Measurements from ENCODE around the gene SYNPO2.

Gene SYNPO2

GRCh38 chr4:119103263-119103662, 214.6 kb downstream of the SYNPO2 start:
- DNase-seq (ENCODE audit: low read depth): peak; percentile 98
- TF ChIP-seq, protein P1, sequence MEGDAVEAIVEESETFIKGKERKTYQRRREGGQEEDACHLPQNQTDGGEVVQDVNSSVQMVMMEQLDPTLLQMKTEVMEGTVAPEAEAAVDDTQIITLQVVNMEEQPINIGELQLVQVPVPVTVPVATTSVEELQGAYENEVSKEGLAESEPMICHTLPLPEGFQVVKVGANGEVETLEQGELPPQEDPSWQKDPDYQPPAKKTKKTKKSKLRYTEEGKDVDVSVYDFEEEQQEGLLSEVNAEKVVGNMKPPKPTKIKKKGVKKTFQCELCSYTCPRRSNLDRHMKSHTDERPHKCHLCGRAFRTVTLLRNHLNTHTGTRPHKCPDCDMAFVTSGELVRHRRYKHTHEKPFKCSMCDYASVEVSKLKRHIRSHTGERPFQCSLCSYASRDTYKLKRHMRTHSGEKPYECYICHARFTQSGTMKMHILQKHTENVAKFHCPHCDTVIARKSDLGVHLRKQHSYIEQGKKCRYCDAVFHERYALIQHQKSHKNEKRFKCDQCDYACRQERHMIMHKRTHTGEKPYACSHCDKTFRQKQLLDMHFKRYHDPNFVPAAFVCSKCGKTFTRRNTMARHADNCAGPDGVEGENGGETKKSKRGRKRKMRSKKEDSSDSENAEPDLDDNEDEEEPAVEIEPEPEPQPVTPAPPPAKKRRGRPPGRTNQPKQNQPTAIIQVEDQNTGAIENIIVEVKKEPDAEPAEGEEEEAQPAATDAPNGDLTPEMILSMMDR (IDR thresholded peaks at IDR 0.05; ENCODE audit: control insufficient read depth, insufficient read depth, low read depth, low read length, missing control alignments): no peak
- no peak overlapping the region for H3K4me3 ChIP-seq (ENCODE audit: control insufficient read depth, low read depth, low read length)

DNA sequence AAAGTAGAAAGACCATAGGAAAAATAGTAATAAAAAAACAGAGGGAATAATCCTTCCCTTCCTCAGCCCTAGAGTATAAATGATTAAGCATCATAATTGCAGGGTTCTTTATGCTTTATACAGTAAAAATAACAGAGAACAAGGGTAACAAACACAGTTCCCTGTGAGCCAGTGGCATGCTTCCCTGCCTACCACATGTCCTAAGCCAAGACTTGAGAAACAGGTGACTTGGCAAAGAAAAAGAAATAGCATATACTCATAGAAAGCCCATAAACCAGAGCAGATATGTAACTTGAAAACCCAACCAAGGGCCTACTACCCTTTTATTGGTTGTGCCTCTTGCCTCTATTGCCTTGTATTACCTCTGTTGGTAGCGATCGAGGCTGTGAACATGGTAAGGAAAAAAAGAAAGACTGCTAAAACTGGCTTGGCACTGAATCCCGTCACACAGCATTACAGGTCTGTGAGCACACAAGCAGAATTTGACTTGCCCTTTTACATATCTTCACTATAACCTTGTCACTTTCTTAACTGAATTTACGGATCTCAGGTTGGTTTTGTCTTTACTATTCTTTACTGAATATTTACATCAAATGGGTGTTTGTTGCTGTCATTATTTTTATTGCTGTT, 216.1 kb downstream of the SYNPO2 start:
- H3K4me3 ChIP-seq (ENCODE audit: control insufficient read depth, low read depth, low read length): no peak overlapping the region
- TF ChIP-seq, protein P1 (IDR thresholded peaks at IDR 0.05; ENCODE audit: control insufficient read depth, insufficient read depth, low read depth, low read length, missing control alignments): no peak
- no peak for DNase-seq (ENCODE audit: low read depth)

- TF ChIP-seq, protein P1 (IDR thresholded peaks at IDR 0.05; ENCODE audit: control insufficient read depth, insufficient read depth, low read depth, low read length, missing control alignments): no peak
- no peak for DNase-seq (ENCODE audit: low read depth)
- no peak overlapping the region for H3K4me3 ChIP-seq (ENCODE audit: control insufficient read depth, low read depth, low read length)
Measured at GRCh38 chr4:119105605-119106004, 217.0 kb downstream of the SYNPO2 start.

- DNase-seq (ENCODE audit: low read depth): no peak
- TF ChIP-seq, protein P1 (IDR thresholded peaks at IDR 0.05; ENCODE audit: control insufficient read depth, insufficient read depth, low read depth, low read length, missing control alignments): no peak
- H3K4me3 ChIP-seq (ENCODE audit: control insufficient read depth, low read depth, low read length): no peak overlapping the region
Measured at GRCh38 chr4:119106036-119107000, 217.7 kb downstream of the SYNPO2 start.

DNA sequence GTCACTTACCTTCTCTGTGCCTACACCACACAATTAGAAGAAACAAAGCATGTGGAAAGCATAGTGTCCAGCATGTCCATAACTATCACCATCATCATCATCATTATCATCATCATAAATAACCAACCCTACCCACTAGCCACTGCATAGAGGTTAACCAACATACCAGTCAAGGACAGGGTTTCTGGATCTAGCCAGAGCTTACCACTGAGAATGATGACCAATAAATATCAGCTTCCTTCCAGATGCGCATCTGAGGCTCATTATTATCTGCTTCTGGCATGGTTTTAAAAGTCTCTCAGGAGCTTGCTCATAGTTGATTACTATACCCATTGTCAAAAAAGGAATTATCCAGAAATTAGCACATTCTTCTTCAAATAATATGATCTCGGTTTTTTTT, 221.5 kb downstream of the SYNPO2 start:
- DNase-seq (ENCODE audit: low read depth): no peak
- TF ChIP-seq, protein P1 (IDR thresholded peaks at IDR 0.05; ENCODE audit: control insufficient read depth, insufficient read depth, low read depth, low read length, missing control alignments): no peak
- H3K4me3 ChIP-seq (ENCODE audit: control insufficient read depth, low read depth, low read length): no peak overlapping the region

All from AG09309 (cell line).